Endothelial cell of umbilical vein (primary cell): ENCODE measurements around the gene FMO1. TPM values are rescaled to one million over a fixed set of nuclear protein-coding genes. Genes with fewer than 3 reads are reported as not detected.

Experiments used
- BruUV-seq: library from RNA; stranded (reverse); fragments of 400-500 nt; replicated peaks from 2 replicates; lab custom pipeline; 2021; lab: Mats Ljungman, UMichigan
- CTCF ChIA-PET: fragments of 300-600, 350-600 bp; sonication (Branson Sonifier 250); formaldehyde crosslinking; loops from one replicate; lab custom pipeline; 2021; ENCODE audit warnings: antibody characterized with exemption, inconsistent platforms; lab: Charles Lee
- POLR2A ChIA-PET: fragments of 300-600, 350-600 bp; sonication (Branson Sonifier 250); formaldehyde crosslinking; loops from one replicate; lab custom pipeline; 2021; ENCODE audit warnings: antibody characterized with exemption, inconsistent platforms; lab: Charles Lee
- DNase-seq: peaks from one replicate; pipeline ENCODE4 v3.0.0-alpha.2; 2011; ENCODE audit warnings: low read depth, low spot score
- FAIRE-seq: peaks from 2 replicates; lab custom pipeline; 2011; peaks lifted over from hg19 to GRCh38; lab: Jason Lieb, UNC
- H2AFZ ChIP-seq: 2 replicates; pipeline ENCODE4 v1.6.0; 2012; ENCODE audit warnings: low read depth, low read length, control low read depth, inconsistent platforms
- H3K27ac ChIP-seq: 2 replicates; pipeline ENCODE4 v1.5.1; 2011; ENCODE audit warnings: low read depth, mild to moderate bottlenecking, control low read depth, low read length, moderate library complexity; ENCODE audit not compliant: insufficient read depth
- H3K27me3 ChIP-seq, 2 experiments: 2 replicates each; pipeline versions ENCODE4 v1.6.0 to v1.6.1; 2011; ENCODE audit warnings: low read length in 2 of 2, mixed read lengths in 1 of 2; ENCODE audit not compliant: control insufficient read depth in 2 of 2, insufficient read depth in 2 of 2
- H3K36me3 ChIP-seq, 2 experiments: 2 replicates in 1 of 2; 3 replicates in 1 of 2; pipeline ENCODE4 v1.5.1; 2011; ENCODE audit warnings: low read length in 2 of 2, mild to moderate bottlenecking in 1 of 2, moderate library complexity in 1 of 2; ENCODE audit not compliant: control insufficient read depth in 2 of 2, insufficient read depth in 2 of 2; ENCODE audit errors: extremely low read depth in 1 of 2
- H3K4me1 ChIP-seq: 3 replicates; pipeline ENCODE4 v1.5.1; 2011; ENCODE audit warnings: mild to moderate bottlenecking, low read length; ENCODE audit not compliant: control insufficient read depth, insufficient read depth; ENCODE audit errors: extremely low read depth
- H3K4me2 ChIP-seq: 2 replicates; pipeline ENCODE4 v1.6.1; 2011; ENCODE audit warnings: low read length, control low read depth, mixed read lengths; ENCODE audit not compliant: insufficient read depth
- H3K4me3 ChIP-seq, 3 experiments: fragments of 200-600 bp in 1 of 3; sonication (generic), shearing (Covaris generic) in 1 of 3; replicated peaks in 1 of 3; 2 replicates each; pipeline ENCODE4 v1.5.1; 2011 to 2016; ENCODE audit warnings: control low read depth in 3 of 3, low read length in 3 of 3, mild to moderate bottlenecking in 2 of 3, inconsistent platforms in 1 of 3, low read depth in 1 of 3, moderate library complexity in 1 of 3; ENCODE audit not compliant: insufficient read depth in 1 of 3
- H3K79me2 ChIP-seq: 2 replicates; pipeline ENCODE4 v1.6.0; 2012; ENCODE audit warnings: low read length, inconsistent platforms; ENCODE audit not compliant: control insufficient read depth, insufficient read depth
- H3K9ac ChIP-seq: replicated peaks from 2 replicates; pipeline ENCODE3; 2011; ENCODE audit warnings: low read length, control low read depth; ENCODE audit not compliant: insufficient read depth; ENCODE audit errors: extremely low read depth
- H3K9me1 ChIP-seq: replicated peaks from 3 replicates; pipeline ENCODE4 v1.6.0; 2011; ENCODE audit warnings: mild to moderate bottlenecking, low read length; ENCODE audit not compliant: control insufficient read depth, insufficient read depth; ENCODE audit errors: extremely low read depth
- H3K9me3 ChIP-seq: replicated peaks from 2 replicates; pipeline ENCODE4 v1.5.1; 2012; ENCODE audit warnings: low read length, inconsistent platforms; ENCODE audit not compliant: control insufficient read depth, insufficient read depth
- H4K20me1 ChIP-seq: replicated peaks from 2 replicates; pipeline ENCODE3; 2011; ENCODE audit warnings: mild to moderate bottlenecking, low read length; ENCODE audit not compliant: control insufficient read depth, insufficient read depth; ENCODE audit errors: extremely low read depth
- CTCF ChIP-seq, 2 donors: IDR thresholded peaks; 1 replicate in 1 of 2; 2 replicates in 1 of 2; pipeline ENCODE4 v1.5.1; 2011; ENCODE audit warnings: low read length in 2 of 2, mild to moderate bottlenecking in 2 of 2, moderate library complexity in 2 of 2, control low read depth in 1 of 2, inconsistent platforms in 1 of 2, low read depth in 1 of 2; ENCODE audit not compliant: insufficient read depth in 1 of 2; ENCODE audit errors: extremely low read depth in 1 of 2
- EZH2 ChIP-seq: IDR thresholded peaks from 2 replicates; pipeline ENCODE4 v1.6.1; 2012; ENCODE audit warnings: borderline replicate concordance, low read depth, mild to moderate bottlenecking, moderate library complexity, low read length, inconsistent platforms; ENCODE audit not compliant: severe bottlenecking
- FOS ChIP-seq: IDR thresholded peaks from 2 replicates; pipeline ENCODE4 v1.6.1; 2011; ENCODE audit warnings: mild to moderate bottlenecking, low read length, moderate library complexity, borderline replicate concordance; ENCODE audit not compliant: insufficient read depth
- GATA2 ChIP-seq: IDR thresholded peaks from 2 replicates; pipeline ENCODE4 v1.7.0; 2011; ENCODE audit warnings: low read depth, mild to moderate bottlenecking, moderate library complexity, mixed read lengths, low read length; ENCODE audit not compliant: insufficient read length, insufficient read depth
- MYC ChIP-seq: IDR thresholded peaks from one replicate; pipeline ENCODE4 v1.6.1; 2011; ENCODE audit warnings: mild to moderate bottlenecking, low read depth, low read length
- POLR2A ChIP-seq: IDR thresholded peaks from 2 replicates; pipeline ENCODE4 v1.6.1; 2012; ENCODE audit warnings: low read depth, mild to moderate bottlenecking, control low read depth, low read length
- POLR2AphosphoS5 ChIP-seq: IDR thresholded peaks from 2 replicates; pipeline ENCODE4 v1.6.1; 2012; ENCODE audit warnings: low read depth, mild to moderate bottlenecking, control low read depth, low read length, moderate library complexity; ENCODE audit not compliant: insufficient read depth
- dilution Hi-C: fragments of 300-500 bp; cut with MboI; formaldehyde crosslinking; loops from one replicate; pipeline ENCODE4 v1.15.0; 2019; ENCODE audit warnings: low sequenced_read_pairs; ENCODE audit not compliant: extremely low pct_ligation_motif_present
- intact Hi-C: fragments of 100-400 bp; cut with micrococcal nuclease; formaldehyde crosslinking; loops from one replicate; pipeline ENCODE4 v1.10.0; 2022
- polyA plus RNA-seq, 4 experiments: library from polyadenylated mRNA; depleted of rRNA in 3 of 4; stranded (reverse) in 3 of 4; unstranded in 1 of 4; fragments of >200 nt; gene quantifications; 2 replicates each; pipeline versions ENCODE4 v1.2.1 to v1.2.3, GENCODE V29; 2011 to 2012; ENCODE audit warnings: missing spikeins in 1 of 4
- total RNA-seq: library from RNA; stranded (reverse); gene quantifications from 2 replicates; pipeline ENCODE4 v1.2.3, GENCODE V29; 2021
- TF ChIP-seq, protein P1 (sequence below): IDR thresholded peaks from 2 replicates; pipeline ENCODE4 v1.6.1; 2011; ENCODE audit not compliant: insufficient read depth, insufficient read length

The FMO1 gene
- total and polyA plus RNA-seq, 2 donors (not counting 3 experiments of a cell fraction or from before 2014, with no cell fraction given): not detected

GRCh38 chr1:171280599-171280998, 32.3 kb downstream of the FMO1 start:
- H3K4me2 ChIP-seq: no peak overlapping the region
- TF ChIP-seq POLR2AphosphoS5: no peak
- no peak for TF ChIP-seq FOS
- no peak for TF ChIP-seq MYC
- TF ChIP-seq, protein P1, sequence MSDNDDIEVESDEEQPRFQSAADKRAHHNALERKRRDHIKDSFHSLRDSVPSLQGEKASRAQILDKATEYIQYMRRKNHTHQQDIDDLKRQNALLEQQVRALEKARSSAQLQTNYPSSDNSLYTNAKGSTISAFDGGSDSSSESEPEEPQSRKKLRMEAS: no peak
- no peak for TF ChIP-seq POLR2A
- no peak for TF ChIP-seq CTCF (IDR thresholded peaks at IDR 0.05; ENCODE audit: extremely low read depth in 1 of 2, insufficient read depth in 1 of 2, low read depth in 1 of 2, low read length in 2 of 2)
- TF ChIP-seq GATA2: no peak
- TF ChIP-seq EZH2: no peak
- H4K20me1 ChIP-seq: no peaks in the 10 kb centered on the region
- dilution Hi-C loops: no loop called here
- H3K79me2 ChIP-seq: no peaks in the 10 kb centered on the region
- no peaks in the 10 kb centered on the region for H3K36me3 ChIP-seq
- no peaks in the 10 kb centered on the region for H3K27me3 ChIP-seq
- H3K9me1 ChIP-seq: no peaks in the 10 kb centered on the region
- FAIRE-seq: no peak
- no peaks in the 10 kb centered on the region for H3K9me3 ChIP-seq
- no peak overlapping the region for H2AFZ ChIP-seq
- intact Hi-C loops: no loop called here
- no peak overlapping the region for H3K9ac ChIP-seq
- ChIA-PET POLR2A (no interaction called here), CTCF (no interaction called here)
- no peak for DNase-seq
- no TSS peak for BruUV-seq
- H3K4me1 ChIP-seq: no peaks in the 10 kb centered on the region
- H3K4me3 ChIP-seq: no peak overlapping the region
- H3K27ac ChIP-seq: no peak overlapping the region
